ENCODE results near the gene CHODL. TPM values are rescaled to one million over a fixed set of nuclear protein-coding genes. Genes with fewer than 3 reads are reported as not detected.

CHODL gene
- total and polyA plus RNA-seq, 8 donors: 0.40 to 2.9 (median 1.0) TPM; not detected in 4

DNA sequence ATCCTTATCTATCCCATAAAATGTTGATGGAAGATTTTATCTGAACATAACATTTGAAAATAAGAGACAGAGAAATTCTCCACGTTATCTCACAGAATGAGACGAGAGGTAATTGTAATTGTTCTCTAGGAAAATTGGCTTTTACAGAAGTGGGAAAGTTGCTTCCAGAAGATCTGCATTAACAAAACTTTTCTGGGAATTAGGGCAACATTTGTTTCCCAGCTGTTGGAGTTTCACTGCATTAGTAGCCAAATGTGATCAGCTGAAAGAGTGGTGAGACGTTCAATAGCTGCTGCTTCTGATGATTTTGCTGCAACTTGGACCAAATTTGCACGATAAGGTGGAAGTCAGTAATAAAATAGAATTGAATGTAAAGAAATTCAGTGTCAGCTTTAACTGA lies 7.6 kb downstream of the CHODL start:
- peak in 1 of 2 donors; percentile 20 for DNase-seq
- intact Hi-C loops (cut with DNase I; ENCODE audit: low total_unique reads): no loop called here
- WGBS, 5 donors: 54 to 63% (median 57%) methylated on average over 4 of the region's 4 CpGs
- H3K4me3 ChIP-seq: no peak overlapping the region
- no peak overlapping the region for H3K27ac ChIP-seq
- H3K4me1 ChIP-seq: no peaks in the 10 kb centered on the region
- H3K36me3 ChIP-seq: no peaks in the 10 kb centered on the region
- H3K27me3 ChIP-seq: no peaks in the 10 kb centered on the region
- no peak for TF ChIP-seq EP300 (IDR thresholded peaks at IDR 0.05)
- TF ChIP-seq POLR2A (IDR thresholded peaks at IDR 0.05): no peak
- TF ChIP-seq, protein P1, sequence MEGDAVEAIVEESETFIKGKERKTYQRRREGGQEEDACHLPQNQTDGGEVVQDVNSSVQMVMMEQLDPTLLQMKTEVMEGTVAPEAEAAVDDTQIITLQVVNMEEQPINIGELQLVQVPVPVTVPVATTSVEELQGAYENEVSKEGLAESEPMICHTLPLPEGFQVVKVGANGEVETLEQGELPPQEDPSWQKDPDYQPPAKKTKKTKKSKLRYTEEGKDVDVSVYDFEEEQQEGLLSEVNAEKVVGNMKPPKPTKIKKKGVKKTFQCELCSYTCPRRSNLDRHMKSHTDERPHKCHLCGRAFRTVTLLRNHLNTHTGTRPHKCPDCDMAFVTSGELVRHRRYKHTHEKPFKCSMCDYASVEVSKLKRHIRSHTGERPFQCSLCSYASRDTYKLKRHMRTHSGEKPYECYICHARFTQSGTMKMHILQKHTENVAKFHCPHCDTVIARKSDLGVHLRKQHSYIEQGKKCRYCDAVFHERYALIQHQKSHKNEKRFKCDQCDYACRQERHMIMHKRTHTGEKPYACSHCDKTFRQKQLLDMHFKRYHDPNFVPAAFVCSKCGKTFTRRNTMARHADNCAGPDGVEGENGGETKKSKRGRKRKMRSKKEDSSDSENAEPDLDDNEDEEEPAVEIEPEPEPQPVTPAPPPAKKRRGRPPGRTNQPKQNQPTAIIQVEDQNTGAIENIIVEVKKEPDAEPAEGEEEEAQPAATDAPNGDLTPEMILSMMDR (IDR thresholded peaks at IDR 0.05): no peak
- no peak for TF ChIP-seq POLR2AphosphoS5 (IDR thresholded peaks at IDR 0.05)
- H3K9me3 ChIP-seq: no peaks in the 10 kb centered on the region

DNA sequence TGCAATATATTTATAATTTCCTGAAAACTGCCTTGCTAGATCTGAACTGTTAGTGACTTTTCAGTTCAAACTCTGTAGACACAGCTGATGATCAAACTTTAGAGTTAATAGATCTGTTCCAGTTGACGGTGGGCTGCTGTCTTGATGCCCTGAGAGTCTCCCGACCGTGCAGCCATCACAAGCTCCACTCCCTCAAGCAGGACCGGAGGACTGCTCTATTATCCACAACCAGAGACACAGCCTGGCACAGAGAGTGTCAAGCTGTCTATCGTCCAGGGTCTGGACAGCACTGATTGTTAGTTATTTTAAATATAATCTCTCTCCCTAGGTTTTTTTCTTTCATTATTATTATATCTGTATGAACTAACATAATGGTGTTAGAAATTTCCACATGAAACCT lies 8.0 kb downstream of the CHODL start:
- no peaks in the 10 kb centered on the region for H3K4me1 ChIP-seq
- no peak overlapping the region for H3K4me3 ChIP-seq
- H3K27ac ChIP-seq: no peak overlapping the region
- peak in 1 of 2 donors; percentile 10 for DNase-seq
- TF ChIP-seq, protein P1 (IDR thresholded peaks at IDR 0.05): no peak
- TF ChIP-seq POLR2A (IDR thresholded peaks at IDR 0.05) (no peak), EP300 (IDR thresholded peaks at IDR 0.05) (no peak)
- no peaks in the 10 kb centered on the region for H3K9me3 ChIP-seq
- 44 to 66% (median 55%) methylated on average over 5 of the region's 5 CpGs for WGBS, 5 donors
- no peaks in the 10 kb centered on the region for H3K36me3 ChIP-seq
- H3K27me3 ChIP-seq: no peaks in the 10 kb centered on the region
- intact Hi-C loops (cut with DNase I; ENCODE audit: low total_unique reads): no loop called here

DNA sequence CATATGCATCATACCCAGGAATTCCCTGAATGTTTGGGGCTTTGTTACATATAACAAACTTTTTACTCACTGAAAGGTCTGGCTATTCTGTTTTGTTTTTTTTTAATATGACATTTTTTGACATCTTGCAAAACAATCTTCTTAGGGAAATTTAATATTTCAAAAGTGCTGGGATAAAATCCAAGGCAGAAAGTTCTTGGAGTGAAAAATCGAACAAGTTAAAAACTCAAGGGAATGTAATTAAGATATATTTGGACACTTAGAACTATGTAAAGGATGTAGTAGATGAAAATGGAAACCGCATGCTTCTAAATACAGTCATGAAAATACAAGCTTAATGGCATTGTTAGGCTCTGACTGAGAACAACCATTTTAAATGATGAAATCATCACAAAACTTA lies 8.6 kb downstream of the CHODL start:
- Histone ChIP-seq H3K9me3 (no peaks in the 10 kb centered on the region), H3K27ac (no peak overlapping the region), H3K4me1 (no peaks in the 10 kb centered on the region), H3K36me3 (no peaks in the 10 kb centered on the region), H3K4me3 (no peak overlapping the region), H3K27me3 (no peaks in the 10 kb centered on the region)
- TF ChIP-seq POLR2AphosphoS5 (IDR thresholded peaks at IDR 0.05) (no peak), EP300 (IDR thresholded peaks at IDR 0.05) (no peak), POLR2A (IDR thresholded peaks at IDR 0.05) (no peak)
- TF ChIP-seq, protein P1 (IDR thresholded peaks at IDR 0.05): no peak
- WGBS, 5 donors: 53 to 85% (median 77%) methylated on average over 2 of the region's 2 CpGs
- intact Hi-C loops (cut with DNase I; ENCODE audit: low total_unique reads): no loop called here
- DNase-seq: peak in 1 of 2 donors; percentile 18

DNA sequence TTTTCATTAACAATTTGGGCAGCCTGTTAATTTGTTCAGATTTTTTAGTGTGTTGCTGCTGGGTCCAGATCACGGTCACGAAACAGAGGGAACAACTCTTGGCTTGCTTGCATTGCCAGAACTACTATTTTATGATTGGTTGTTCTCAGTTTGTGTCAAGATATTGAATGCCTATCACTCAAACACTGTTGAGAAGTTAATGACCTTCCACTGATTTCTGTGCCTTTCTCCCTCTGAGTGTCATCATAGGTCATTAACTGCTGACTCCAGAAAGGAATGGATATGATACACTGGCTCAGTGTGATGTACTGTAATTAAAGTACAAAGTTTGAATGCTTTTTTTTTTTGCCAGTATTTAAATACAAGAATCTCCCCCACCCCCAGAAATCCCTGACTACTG lies 9.2 kb downstream of the CHODL start:
- Histone ChIP-seq H3K36me3 (no peaks in the 10 kb centered on the region), H3K4me3 (no peak overlapping the region), H3K27me3 (no peaks in the 10 kb centered on the region), H3K4me1 (no peaks in the 10 kb centered on the region), H3K9me3 (no peaks in the 10 kb centered on the region), H3K27ac (no peak overlapping the region)
- DNase-seq: no peak
- TF ChIP-seq, protein P1 (IDR thresholded peaks at IDR 0.05): no peak
- TF ChIP-seq POLR2AphosphoS5 (IDR thresholded peaks at IDR 0.05): no peak
- no peak for TF ChIP-seq POLR2A (IDR thresholded peaks at IDR 0.05)
- no peak for TF ChIP-seq EP300 (IDR thresholded peaks at IDR 0.05)
- intact Hi-C loops (cut with DNase I; ENCODE audit: low total_unique reads): no loop called here
- WGBS, 5 donors: 65 to 93% (median 85%) methylated on average over 2 of the region's 2 CpGs

Measured in stomach (tissue), 9 donors.